Measurements from ENCODE around the gene PCSK1N. TPM values are rescaled to one million over a fixed set of nuclear protein-coding genes. Genes with fewer than 3 reads are reported as not detected.

PCSK1N gene
- total RNA-seq, 3 donors from 2014 or later (not counting 1 experiment from before 2014, with no cell fraction given): 0.35 to 0.89 TPM; not detected in 1

GRCh38 chrX:48786341-48786800 is 49.0 kb downstream of the PCSK1N start, which contains the start of gene GATA1:
GATA1 (plus strand) TSS chrX:48786590; CDS start chrX:48791110, 4,520 bp downstream.
- Mint-ChIP-seq H3K4me3 (no peak within 1 kb of the TSS), H3K27ac (no peak within 1 kb of the TSS), H3K27me3 (ENCODE audit: low read depth in 2 of 2) (peaks cover 0 to 9% of the 10 kb centered on the region in 2 donors), H3K4me1 (peaks cover 0 to 24% of the 10 kb centered on the region in 2 donors), H3K9me3 (no peaks in the 10 kb centered on the region), H3K36me3 (no peaks in the 10 kb centered on the region)
- Histone ChIP-seq H3K27me3 (ENCODE audit: control insufficient read depth, insufficient read depth, low read length) (no peaks in the 10 kb centered on the region), H3K4me1 (ENCODE audit: control insufficient read depth, insufficient read depth, low read length) (peaks cover 8% of the 10 kb centered on the region), H3K4me3 (ENCODE audit: low read length) (no peak within 1 kb of the TSS), H3K9me3 (ENCODE audit: control insufficient read depth, insufficient read depth, low read length) (no peaks in the 10 kb centered on the region), H3K27ac (ENCODE audit: low read length) (no peak within 1 kb of the TSS), H3K36me3 (ENCODE audit: control insufficient read depth, insufficient read depth, low read length) (no peaks in the 10 kb centered on the region)
- DNase-seq (no peak), ATAC-seq (no peak)
- no peak for TF ChIP-seq CTCF (IDR thresholded peaks at IDR 0.05)
- 95% methylated on average over 3 of the region's 7 CpGs for WGBS (ENCODE audit: insufficient coverage)
- intact Hi-C loops (cut with micrococcal nuclease): no loop called here

GRCh38 chrX:48785540-48786214 is 49.7 kb downstream of the PCSK1N start:
- WGBS (ENCODE audit: insufficient coverage): 87% methylated on average over 16 of the region's 16 CpGs
- Mint-ChIP-seq H3K9me3 (no peaks in the 10 kb centered on the region), H3K36me3 (no peaks in the 10 kb centered on the region), H3K4me1 (peaks cover 0 to 24% of the 10 kb centered on the region in 2 donors), H3K27ac (no peak overlapping the region), H3K27me3 (ENCODE audit: low read depth in 2 of 2) (peaks cover 0 to 9% of the 10 kb centered on the region in 2 donors), H3K4me3 (no peak overlapping the region)
- ATAC-seq: peak in 1 of 3 donors; percentile 46
- TF ChIP-seq CTCF (IDR thresholded peaks at IDR 0.05): no peak
- no peak for DNase-seq
- Histone ChIP-seq H3K27me3 (ENCODE audit: control insufficient read depth, insufficient read depth, low read length) (no peaks in the 10 kb centered on the region), H3K27ac (ENCODE audit: low read length) (no peak overlapping the region), H3K4me3 (ENCODE audit: low read length) (no peak overlapping the region), H3K4me1 (ENCODE audit: control insufficient read depth, insufficient read depth, low read length) (peaks cover 8% of the 10 kb centered on the region), H3K36me3 (ENCODE audit: control insufficient read depth, insufficient read depth, low read length) (no peaks in the 10 kb centered on the region), H3K9me3 (ENCODE audit: control insufficient read depth, insufficient read depth, low read length) (no peaks in the 10 kb centered on the region)
- intact Hi-C loops (cut with micrococcal nuclease): no loop called here

- DNase-seq (no peak), ATAC-seq (no peak)
- Mint-ChIP-seq H3K27me3 (ENCODE audit: low read depth in 2 of 2) (peaks cover 0 to 9% of the 10 kb centered on the region in 2 donors), H3K36me3 (no peaks in the 10 kb centered on the region), H3K27ac (no peak overlapping the region), H3K9me3 (no peaks in the 10 kb centered on the region), H3K4me1 (peaks cover 0 to 22% of the 10 kb centered on the region in 2 donors), H3K4me3 (no peak overlapping the region)
- TF ChIP-seq CTCF (IDR thresholded peaks at IDR 0.05): no peak
- Histone ChIP-seq H3K4me3 (ENCODE audit: low read length) (no peak overlapping the region), H3K4me1 (ENCODE audit: control insufficient read depth, insufficient read depth, low read length) (peaks cover 8% of the 10 kb centered on the region), H3K9me3 (ENCODE audit: control insufficient read depth, insufficient read depth, low read length) (no peaks in the 10 kb centered on the region), H3K36me3 (ENCODE audit: control insufficient read depth, insufficient read depth, low read length) (no peaks in the 10 kb centered on the region), H3K27ac (ENCODE audit: low read length) (no peak overlapping the region), H3K27me3 (ENCODE audit: control insufficient read depth, insufficient read depth, low read length) (no peaks in the 10 kb centered on the region)
- no CpG with 5 or more reads among the region's 1 CpG for WGBS (ENCODE audit: insufficient coverage)
- intact Hi-C loops (cut with micrococcal nuclease): no loop called here
Measured at GRCh38 chrX:48785186-48785539, 50.2 kb downstream of the PCSK1N start.

GRCh38 chrX:48784726-48785125 is 50.7 kb downstream of the PCSK1N start:
- H3K9me3 ChIP-seq (ENCODE audit: control insufficient read depth, insufficient read depth, low read length): no peaks in the 10 kb centered on the region
- Mint-ChIP-seq H3K4me1 (peaks cover 0 to 18% of the 10 kb centered on the region in 2 donors), H3K36me3 (no peaks in the 10 kb centered on the region), H3K27me3 (ENCODE audit: low read depth in 2 of 2) (peaks cover 0 to 9% of the 10 kb centered on the region in 2 donors), H3K27ac (no peak overlapping the region), H3K4me3 (no peak overlapping the region), H3K9me3 (no peaks in the 10 kb centered on the region)
- WGBS (ENCODE audit: insufficient coverage): 89% methylated on average over 2 of the region's 3 CpGs
- H3K4me1 ChIP-seq (ENCODE audit: control insufficient read depth, insufficient read depth, low read length): peaks cover 4% of the 10 kb centered on the region
- H3K4me3 ChIP-seq (ENCODE audit: low read length): no peak overlapping the region
- no peak for TF ChIP-seq CTCF (IDR thresholded peaks at IDR 0.05)
- intact Hi-C loops (cut with micrococcal nuclease): no loop called here
- no peak overlapping the region for H3K27ac ChIP-seq (ENCODE audit: low read length)
- no peaks in the 10 kb centered on the region for H3K27me3 ChIP-seq (ENCODE audit: control insufficient read depth, insufficient read depth, low read length)
- no peak for DNase-seq
- no peaks in the 10 kb centered on the region for H3K36me3 ChIP-seq (ENCODE audit: control insufficient read depth, insufficient read depth, low read length)
- no peak for ATAC-seq
